ENCODE data around the gene GRWD1.

GRCh38 chr19:48478339-48479256 is 32.8 kb downstream of the GRWD1 start:
- no peak for TF ChIP-seq POLR2A (IDR thresholded peaks at IDR 0.05)
- no peak for TF ChIP-seq CTCF (IDR thresholded peaks at IDR 0.05)
